H9 (cell line): ENCODE data around the gene KANSL1. TPM values are rescaled to one million over a fixed set of nuclear protein-coding genes. Genes with fewer than 3 reads are reported as not detected.
A peak's percentile ranks its signal among the peaks of the same experiment; 100 is the strongest.

Source experiments
- DNase-seq: peaks from one replicate; pipeline ENCODE4 v3.0.0-alpha.2; 2017
- H2AFZ ChIP-seq: one replicate; pipeline ENCODE4 v1.6.1; 2013; ENCODE audit warnings: mild to moderate bottlenecking, low read length, control low read depth, moderate library complexity
- H2AK5ac ChIP-seq: 2 replicates; pipeline ENCODE4 v1.6.1; 2013; ENCODE audit warnings: low read length, control low read depth, mixed read lengths; ENCODE audit not compliant: insufficient read length
- H2BK120ac ChIP-seq: one replicate; pipeline ENCODE4 v1.6.1; 2013; ENCODE audit warnings: low read depth, mild to moderate bottlenecking, low read length, control low read depth, inconsistent platforms; ENCODE audit not compliant: poor library complexity, severe bottlenecking
- H2BK12ac ChIP-seq: 2 replicates; pipeline ENCODE4 v1.6.1; 2013; ENCODE audit warnings: low read length, control low read depth, mixed read lengths, low read depth; ENCODE audit not compliant: insufficient read length
- H2BK15ac ChIP-seq: 2 replicates; pipeline ENCODE4 v1.6.1; 2013; ENCODE audit warnings: low read depth, low read length, control low read depth
- H2BK20ac ChIP-seq: one replicate; pipeline ENCODE4 v1.6.1; 2013; ENCODE audit warnings: low read depth, mild to moderate bottlenecking, low read length, control low read depth, inconsistent platforms; ENCODE audit not compliant: poor library complexity, severe bottlenecking
- H2BK5ac ChIP-seq: 2 replicates; pipeline ENCODE4 v1.6.1; 2013; ENCODE audit warnings: low read length, control low read depth, mixed read lengths; ENCODE audit not compliant: insufficient read length
- H3K14ac ChIP-seq: 2 replicates; pipeline ENCODE4 v1.6.1; 2013; ENCODE audit warnings: low read length, control low read depth; ENCODE audit not compliant: insufficient read depth
- H3K18ac ChIP-seq: 2 replicates; pipeline ENCODE4 v1.6.1; 2013; ENCODE audit warnings: low read depth, mild to moderate bottlenecking, mixed read lengths, low read length, control low read depth; ENCODE audit not compliant: insufficient read length
- H3K23ac ChIP-seq: 2 replicates; pipeline ENCODE4 v1.6.1; 2013; ENCODE audit warnings: low read length, control low read depth, mixed read lengths, low read depth; ENCODE audit not compliant: insufficient read length
- H3K23me2 ChIP-seq: 2 replicates; pipeline ENCODE4 v1.6.1; 2013; ENCODE audit warnings: low read depth, mild to moderate bottlenecking, mixed read lengths, low read length, control low read depth; ENCODE audit not compliant: insufficient read length, poor library complexity, severe bottlenecking
- H3K27ac ChIP-seq: 2 replicates; pipeline ENCODE4 v1.5.1; 2013; ENCODE audit warnings: low read length, control low read depth, mixed read lengths, low read depth; ENCODE audit not compliant: insufficient read length
- H3K27me3 ChIP-seq: 2 replicates; pipeline ENCODE4 v1.6.1; 2013; ENCODE audit warnings: low read length, control low read depth, inconsistent platforms; ENCODE audit not compliant: insufficient read depth
- H3K4ac ChIP-seq: 2 replicates; pipeline ENCODE4 v1.6.1; 2013; ENCODE audit warnings: low read depth, mild to moderate bottlenecking, control low read depth, inconsistent platforms, low read length, moderate library complexity
- H3K4me1 ChIP-seq: 2 replicates; pipeline ENCODE4 v1.6.1; 2013; ENCODE audit warnings: low read length, control low read depth, inconsistent platforms; ENCODE audit not compliant: insufficient read depth
- H3K4me2 ChIP-seq: 2 replicates; pipeline ENCODE4 v1.6.1; 2013; ENCODE audit warnings: low read length, control low read depth, mixed read lengths; ENCODE audit not compliant: insufficient read length, insufficient read depth
- H3K56ac ChIP-seq: 2 replicates; pipeline ENCODE4 v1.6.1; 2013; ENCODE audit warnings: low read depth, mild to moderate bottlenecking, mixed read lengths, low read length, control low read depth; ENCODE audit not compliant: insufficient read length
- H3K79me1 ChIP-seq: 2 replicates; pipeline ENCODE4 v1.6.1; 2013; ENCODE audit warnings: low read depth, mild to moderate bottlenecking, moderate library complexity, low read length, control low read depth, inconsistent platforms; ENCODE audit not compliant: insufficient read depth, poor library complexity, severe bottlenecking
- H3K79me2 ChIP-seq: 2 replicates; pipeline ENCODE4 v1.6.1; 2013; ENCODE audit warnings: low read length, control low read depth, inconsistent platforms; ENCODE audit not compliant: insufficient read depth
- H3K9ac ChIP-seq: 2 replicates; pipeline ENCODE4 v1.6.1; 2013; ENCODE audit warnings: low read length, control low read depth, mixed read lengths; ENCODE audit not compliant: insufficient read length; ENCODE audit errors: extremely low read depth
- H3K9me3 ChIP-seq: one replicate; pipeline ENCODE4 v1.6.1; 2013; ENCODE audit warnings: low read depth, low read length, inconsistent platforms; ENCODE audit not compliant: control insufficient read depth
- H3T11ph ChIP-seq: one replicate; pipeline ENCODE4 v1.6.1; 2013; ENCODE audit warnings: mild to moderate bottlenecking, low read length, control low read depth, inconsistent platforms
- H4K20me1 ChIP-seq: one replicate; pipeline ENCODE4 v1.6.1; 2013; ENCODE audit not compliant: control insufficient read depth, insufficient read length, insufficient read depth
- H4K5ac ChIP-seq: 2 replicates; pipeline ENCODE4 v1.6.1; 2013; ENCODE audit warnings: low read depth, mild to moderate bottlenecking, mixed read lengths, low read length, control low read depth; ENCODE audit not compliant: insufficient read length
- H4K8ac ChIP-seq: replicated peaks from 2 replicates; pipeline ENCODE4 v1.6.1; 2013; ENCODE audit warnings: low read length, control low read depth, mixed read lengths, low read depth; ENCODE audit not compliant: insufficient read length
- H4K91ac ChIP-seq: 2 replicates; pipeline ENCODE4 v1.6.1; 2013; ENCODE audit warnings: low read depth, mild to moderate bottlenecking, moderate library complexity, mixed read lengths, low read length, control low read depth; ENCODE audit not compliant: insufficient read length
- H3K27ac Mint-ChIP-seq, 3 experiments: 2 replicates in 2 of 3; 3 replicates in 1 of 3; pipeline ENCODE4 v1.8.0; 2020 to 2021; ENCODE audit warnings: mixed read lengths in 3 of 3, mild to moderate bottlenecking in 1 of 3, moderate library complexity in 1 of 3
- H3K27me3 Mint-ChIP-seq: 2 replicates; pipeline ENCODE4 v1.8.0; 2021; ENCODE audit warnings: low read depth, mild to moderate bottlenecking, moderate library complexity, mixed read lengths
- H3K36me3 Mint-ChIP-seq, 3 experiments: 2 replicates in 2 of 3; 3 replicates in 1 of 3; pipeline ENCODE4 v1.8.0; 2020 to 2021; ENCODE audit warnings: low read depth in 3 of 3, mixed read lengths in 3 of 3; ENCODE audit not compliant: insufficient read depth in 1 of 3
- H3K4me1 Mint-ChIP-seq, 2 experiments: 2 replicates each; pipeline ENCODE4 v1.8.0; 2020; ENCODE audit warnings: mixed read lengths in 2 of 2
- H3K4me3 Mint-ChIP-seq, 2 experiments: 2 replicates in 1 of 2; 3 replicates in 1 of 2; pipeline ENCODE4 v1.8.0; 2020 to 2021; ENCODE audit warnings: mild to moderate bottlenecking in 2 of 2, mixed read lengths in 2 of 2, moderate library complexity in 1 of 2
- H3K9me3 Mint-ChIP-seq, 2 experiments: 2 replicates in 1 of 2; 3 replicates in 1 of 2; pipeline ENCODE4 v1.8.0; 2020; ENCODE audit warnings: mild to moderate bottlenecking in 2 of 2, mixed read lengths in 2 of 2, moderate library complexity in 1 of 2
- CTCF ChIP-seq: fragments of 200-600 bp; sonication (generic); conservative IDR thresholded peaks from 3 replicates; pipeline ENCODE4 v1.8.0; 2021; ENCODE audit warnings: antibody characterized with exemption, mild to moderate bottlenecking
- WGBS: extraction: QIAGEN DNeasy Blood & Tissue Kit; methylation state at CpG from one replicate; pipeline ENCODE4 v1.1.7; 2013; ENCODE audit warnings: missing lambda C conversion rate, low lambda C conversion rate, mixed read lengths; ENCODE audit not compliant: insufficient read length; ENCODE audit errors: extremely low coverage; 5-methylcytosine and 5-hydroxymethylcytosine counted together
- total RNA-seq: library from RNA; stranded (reverse); gene quantifications from 2 replicates; pipeline ENCODE4 v1.2.1, GENCODE V29; 2021

The KANSL1 gene
- total RNA-seq, 1 experiment from 2014 or later = 114 TPM

DNA sequence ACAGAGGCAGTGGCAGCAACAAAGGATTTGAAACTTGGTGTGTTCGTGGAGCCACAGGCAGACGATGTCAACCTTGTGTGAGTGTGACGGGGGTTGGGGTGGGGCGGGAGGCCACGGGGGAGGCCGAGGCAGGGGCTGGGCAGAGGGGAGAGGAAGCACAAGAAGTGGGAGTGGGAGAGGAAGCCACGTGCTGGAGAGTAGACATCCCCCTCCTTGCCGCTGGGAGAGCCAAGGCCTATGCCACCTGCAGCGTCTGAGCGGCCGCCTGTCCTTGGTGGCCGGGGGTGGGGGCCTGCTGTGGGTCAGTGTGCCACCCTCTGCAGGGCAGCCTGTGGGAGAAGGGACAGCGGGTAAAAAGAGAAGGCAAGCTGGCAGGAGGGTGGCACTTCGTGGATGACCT lies 168.6 kb downstream of the KANSL1 start:
- Mint-ChIP-seq H3K36me3 (peaks cover 6 to 34% (median 25%) of the 10 kb centered on the region in 3 experiments; a peak in 6 of 7 replicates), H3K27ac (0 out of 7 replicates have a peak overlapping the region, but pooled peaks of 1 of the 3 experiments have one; percentile 58)
- H3K9ac ChIP-seq = no peak overlapping the region

More for the DNA sequence above, 168.6 kb downstream of the KANSL1 start:
- Histone ChIP-seq H4K8ac (no peak overlapping the region), H3K79me2 (no peaks in the 10 kb centered on the region), H4K20me1 (no peaks in the 10 kb centered on the region), H2AK5ac (no peak overlapping the region), H3K4ac (no peak overlapping the region), H3K27ac (no peak overlapping the region), H2BK5ac (no peak overlapping the region), H3K9me3 (no peaks in the 10 kb centered on the region), H3K27me3 (no peaks in the 10 kb centered on the region), H3K14ac (no peak overlapping the region), H2BK120ac (no peak overlapping the region), H3K4me2 (no peak overlapping the region), H2BK20ac (no peak overlapping the region), H3T11ph (no peak overlapping the region), H4K91ac (no peak overlapping the region), H3K23me2 (no peaks in the 10 kb centered on the region), H2BK15ac (no peak overlapping the region), H2AFZ (no peak overlapping the region), H3K18ac (no peak overlapping the region), H3K4me1 (peaks cover 2% of the 10 kb centered on the region; the same call in 1 of the 2 replicates), H3K56ac (no peak overlapping the region), H4K5ac (no peak overlapping the region), H3K79me1 (no peaks in the 10 kb centered on the region), H3K23ac (no peak overlapping the region), H2BK12ac (no peak overlapping the region)
- no peak for TF ChIP-seq CTCF
- no peaks in the 10 kb centered on the region; the same call in 1 of the 2 replicates for H3K27me3 Mint-ChIP-seq
- no peak overlapping the region for H3K4me3 Mint-ChIP-seq
- no CpG with 5 or more reads among the region's 14 CpGs for WGBS
- H3K4me1 Mint-ChIP-seq = peaks cover 32 to 40% of the 10 kb centered on the region in 2 experiments
- no peak for DNase-seq
- no peaks in the 10 kb centered on the region for H3K9me3 Mint-ChIP-seq
